Measurements from ENCODE around the gene MEI1.

The MEI1 gene

GRCh38 chr22:41787331-41787730, 88.0 kb downstream of the MEI1 start:
- no peak for DNase-seq (ENCODE audit: low read depth)

GRCh38 chr22:41793871-41794270, 94.6 kb downstream of the MEI1 start:
- no peak for DNase-seq (ENCODE audit: low read depth)

- no peak for DNase-seq (ENCODE audit: low read depth)
Measured at GRCh38 chr22:41798736-41799135, 99.4 kb downstream of the MEI1 start.

DNA sequence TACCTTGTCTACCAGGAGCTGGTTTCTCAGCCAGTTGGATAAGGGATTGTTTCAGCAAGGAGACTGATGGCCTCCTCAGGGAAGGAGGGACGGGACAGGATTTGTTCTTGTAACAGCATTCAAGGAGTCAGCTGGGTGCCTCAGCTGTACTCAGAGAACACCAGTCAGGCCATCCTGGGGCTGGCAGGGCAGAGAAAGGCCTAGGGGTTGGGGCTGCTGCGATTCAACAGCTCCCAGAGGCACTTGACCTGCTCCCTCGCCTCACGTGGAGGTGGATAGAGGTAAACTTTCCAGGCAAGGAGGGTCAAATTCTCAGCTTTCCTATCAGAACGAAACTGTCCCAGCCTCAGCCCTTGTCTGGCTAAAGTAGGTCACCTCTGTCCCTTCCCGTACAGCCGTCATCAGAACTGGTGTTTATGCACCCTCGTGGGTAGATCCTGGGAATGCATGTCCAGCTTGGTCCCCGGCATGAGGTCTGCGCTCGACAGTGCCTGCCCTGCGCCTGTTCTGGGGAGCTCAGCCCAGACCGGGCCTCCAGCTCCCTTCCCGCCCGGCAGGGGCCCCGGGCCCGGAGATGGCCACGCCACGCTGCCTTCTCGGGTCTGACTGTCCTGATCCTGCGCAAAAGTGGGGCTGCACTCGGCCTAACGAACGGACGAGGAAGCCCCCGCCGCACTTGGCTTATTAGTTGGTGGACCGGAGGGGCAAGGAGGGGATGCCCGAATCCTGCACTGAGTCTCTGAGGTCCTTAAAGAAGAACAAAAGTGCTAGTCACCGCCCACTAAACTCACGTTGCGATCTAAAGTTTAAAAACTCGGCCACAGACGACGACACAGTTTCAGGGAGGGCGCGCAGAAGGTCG, 100.4 kb downstream of the MEI1 start:
- DNase-seq (ENCODE audit: low read depth): no peak

DNA sequence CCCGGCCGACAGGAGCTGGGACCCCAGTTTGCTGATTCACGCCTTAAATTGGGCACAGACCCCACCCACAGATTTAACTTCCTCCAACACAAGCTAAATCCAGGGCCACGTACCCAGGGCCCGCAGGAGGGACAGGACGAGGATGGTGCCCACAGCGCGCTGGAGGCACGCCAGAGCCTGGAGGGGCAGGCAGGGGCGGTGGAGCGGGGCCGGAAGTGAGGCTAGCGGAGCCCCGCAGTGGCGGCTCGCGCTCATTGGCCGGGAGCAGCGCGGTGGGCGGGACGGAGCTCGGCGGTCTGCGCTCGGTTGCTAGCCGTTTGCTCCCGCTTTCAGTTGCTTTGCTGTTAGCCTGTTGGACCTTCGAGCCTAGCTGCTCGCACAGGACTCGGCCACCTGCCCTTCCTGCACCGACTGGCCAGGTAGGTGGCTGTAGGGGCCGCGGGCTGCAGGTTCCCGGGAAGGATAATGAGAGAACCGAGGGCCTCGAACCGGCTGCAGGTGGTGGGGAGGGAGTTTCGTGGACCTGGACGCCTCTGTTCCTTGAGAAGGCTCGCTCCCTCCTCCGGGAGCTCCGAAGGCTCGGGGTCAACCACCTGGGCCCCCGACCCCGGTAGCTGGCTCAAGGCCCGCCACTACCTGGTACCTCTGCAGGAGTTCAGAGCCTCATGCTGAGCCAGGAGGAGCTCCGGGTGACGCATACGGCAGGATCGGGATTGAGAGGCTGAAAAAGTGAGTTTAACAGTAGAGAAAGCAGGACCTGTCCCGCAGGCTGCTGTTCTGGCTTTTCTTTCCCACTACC, 101.2 kb downstream of the MEI1 start, which contains the start of gene CCDC134:
TSS of gene CCDC134 (plus strand) at position 332 of the 799 bp plus-strand sequence. CDS start 8,212 bp downstream, outside the sequence.
- DNase-seq (ENCODE audit: low read depth): peak; percentile 56

DNA sequence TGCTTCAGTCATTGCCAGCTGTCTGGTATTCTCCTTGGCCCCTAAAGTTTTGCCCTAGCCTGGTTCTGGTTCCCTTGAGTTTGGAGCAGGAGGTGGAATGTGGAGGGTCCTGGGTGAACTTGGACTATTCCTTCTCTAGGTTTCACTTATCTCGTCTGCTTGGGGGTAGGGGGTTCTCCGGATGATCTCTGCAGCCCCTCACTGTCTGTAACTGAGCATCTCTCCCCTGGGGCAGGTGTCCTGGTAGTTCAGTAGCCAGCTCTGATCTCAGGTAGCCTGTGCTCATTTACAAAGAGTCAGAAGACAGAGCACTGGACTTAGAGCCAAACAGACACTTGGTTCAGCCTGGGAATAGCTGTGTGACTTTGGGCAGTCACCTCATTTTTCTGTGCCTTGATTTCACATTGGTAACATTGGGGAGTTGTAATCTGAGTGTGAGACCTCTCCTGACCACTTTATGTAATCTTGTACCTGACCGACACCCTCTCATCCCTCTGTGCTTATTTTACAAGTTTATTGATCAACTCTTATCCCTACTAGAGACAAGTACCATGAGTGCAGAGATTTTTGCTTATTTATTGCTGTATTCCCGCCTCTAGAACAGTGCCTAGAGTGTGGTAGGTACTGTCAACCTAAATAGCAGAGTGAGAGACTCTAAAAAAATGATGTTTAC, 102.0 kb downstream of the MEI1 start:
- DNase-seq (ENCODE audit: low read depth): no peak

GRCh38 chr22:41801886-41802285, 102.6 kb downstream of the MEI1 start:
- no peak for DNase-seq (ENCODE audit: low read depth)

- DNase-seq (ENCODE audit: low read depth): no peak
Measured at GRCh38 chr22:41805639-41806038, 106.3 kb downstream of the MEI1 start.

GRCh38 chr22:41808400-41808799, 109.1 kb downstream of the MEI1 start:
- no peak for DNase-seq (ENCODE audit: low read depth)

DNA sequence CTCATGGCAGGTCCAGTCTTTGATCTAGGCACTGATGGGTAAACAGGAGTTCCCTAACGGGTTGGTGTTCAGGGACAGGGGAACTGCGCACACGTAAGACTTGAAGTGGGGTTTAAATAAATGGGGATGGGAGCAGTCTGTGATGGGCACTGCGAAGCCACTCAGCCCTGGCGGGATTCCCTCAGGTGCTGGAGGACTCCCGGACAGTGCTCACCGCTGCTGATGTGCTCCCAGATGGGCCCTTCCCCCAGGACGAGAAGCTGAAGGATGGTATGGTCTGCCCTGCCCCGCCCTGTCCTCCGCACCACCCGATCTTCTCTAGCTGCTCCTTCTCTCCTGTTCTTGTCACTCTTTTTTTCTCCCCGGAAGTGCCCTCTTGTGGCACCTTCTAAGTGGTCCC, 110.7 kb downstream of the MEI1 start:
- no peak for DNase-seq (ENCODE audit: low read depth)

DNA sequence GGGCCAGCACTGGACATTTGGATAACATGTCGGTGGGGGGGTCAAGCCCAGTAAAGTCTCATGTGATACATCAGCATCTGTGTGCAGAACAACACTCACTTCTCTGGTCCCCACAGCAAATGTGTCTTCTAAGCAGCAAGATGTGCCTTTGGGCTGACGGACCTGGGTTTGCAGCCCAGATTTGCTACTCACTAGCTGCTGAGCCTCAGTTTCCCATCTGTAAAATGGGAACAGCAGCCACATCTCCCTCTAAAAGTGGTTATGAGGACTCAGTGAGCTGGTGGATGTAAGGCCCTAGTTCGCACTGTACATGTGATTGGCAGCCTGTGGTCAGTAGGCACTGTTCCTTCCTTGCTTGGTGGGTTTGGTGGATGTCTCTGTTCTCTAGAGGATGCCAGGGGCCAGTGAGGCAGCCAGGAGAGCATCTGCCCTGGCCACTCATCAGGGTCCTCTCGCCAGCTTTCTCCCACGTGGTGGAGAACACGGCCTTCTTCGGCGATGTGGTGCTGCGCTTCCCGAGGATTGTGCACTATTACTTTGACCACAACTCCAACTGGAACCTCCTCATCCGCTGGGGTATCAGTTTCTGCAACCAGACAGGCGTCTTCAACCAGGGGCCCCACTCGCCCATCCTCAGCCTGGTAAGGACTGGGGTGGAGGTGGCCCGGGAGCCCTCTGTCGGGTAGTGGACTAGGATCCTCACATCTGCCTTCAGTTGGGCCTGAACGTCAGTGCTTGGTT, 113.7 kb downstream of the MEI1 start:
- DNase-seq (ENCODE audit: low read depth): no peak

GRCh38 chr22:41813726-41814410, 114.6 kb downstream of the MEI1 start:
- no peak for DNase-seq (ENCODE audit: low read depth)

- no peak for DNase-seq (ENCODE audit: low read depth)
Measured at GRCh38 chr22:41815716-41816115, 116.4 kb downstream of the MEI1 start.

GRCh38 chr22:41816241-41816640, 116.9 kb downstream of the MEI1 start:
- DNase-seq (ENCODE audit: low read depth): no peak

GRCh38 chr22:41816871-41817270, 117.6 kb downstream of the MEI1 start:
- DNase-seq (ENCODE audit: low read depth): no peak

DNA sequence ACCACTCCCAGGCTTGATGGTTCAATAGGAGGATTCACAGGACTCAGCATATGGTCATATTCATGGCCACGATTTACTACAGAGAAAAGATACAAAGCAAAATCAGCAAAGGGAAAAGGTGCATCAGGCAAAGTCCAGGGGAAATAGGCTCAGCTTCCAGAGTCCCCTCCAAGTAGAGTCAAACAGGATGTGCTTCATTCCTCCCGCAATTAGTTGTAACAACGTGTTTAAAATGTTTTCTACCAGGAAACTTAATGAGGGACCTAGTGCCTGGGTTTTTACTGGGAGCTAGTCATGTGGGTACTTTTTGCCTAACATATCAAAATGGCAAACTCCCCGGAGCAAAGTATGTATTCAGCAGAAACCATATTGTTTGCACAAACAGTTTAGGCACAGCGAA, 118.7 kb downstream of the MEI1 start:
- DNase-seq (ENCODE audit: low read depth): no peak

DNA sequence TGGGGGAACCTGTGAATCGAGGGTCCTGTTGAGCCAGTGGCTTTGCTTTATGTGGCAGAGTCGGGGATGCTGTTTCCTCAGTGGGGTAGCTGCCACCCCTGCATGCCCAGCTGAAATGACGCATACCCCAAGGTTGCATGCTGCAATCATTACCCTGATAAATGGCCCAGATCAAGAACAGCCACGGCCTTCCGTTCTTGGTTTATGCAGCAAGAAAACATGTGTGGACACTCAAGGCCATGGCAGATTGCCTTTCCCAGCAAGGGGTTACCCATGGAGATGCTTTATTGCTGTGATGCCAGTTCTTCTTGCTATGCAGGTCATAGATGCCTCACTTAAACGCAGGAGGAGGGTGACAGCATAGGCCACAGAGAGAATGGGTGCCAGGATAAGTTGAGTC, 119.3 kb downstream of the MEI1 start:
- DNase-seq (ENCODE audit: low read depth): no peak

DNA sequence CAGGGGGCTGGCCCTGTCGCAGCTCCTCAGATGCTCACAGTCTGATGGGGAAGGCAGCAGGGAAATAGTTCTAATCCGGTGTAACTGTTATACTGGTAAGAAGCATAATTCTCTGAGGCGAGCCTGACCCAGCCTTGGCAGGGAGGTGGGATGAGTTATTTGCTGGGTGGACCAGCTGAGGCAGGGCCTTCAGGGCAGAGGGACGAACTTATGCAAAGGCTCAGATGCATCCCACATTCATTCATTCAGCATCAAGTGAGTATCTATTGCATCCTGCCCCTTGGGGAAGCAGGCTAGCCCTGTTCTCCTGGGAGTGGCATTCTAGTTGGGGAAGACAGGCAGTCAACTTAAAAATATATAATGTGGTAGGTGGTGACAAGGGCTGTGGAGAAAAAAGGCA, 120.0 kb downstream of the MEI1 start:
- no peak for DNase-seq (ENCODE audit: low read depth)

GRCh38 chr22:41820447-41820846, 121.1 kb downstream of the MEI1 start:
- DNase-seq (ENCODE audit: low read depth): no peak

DNA sequence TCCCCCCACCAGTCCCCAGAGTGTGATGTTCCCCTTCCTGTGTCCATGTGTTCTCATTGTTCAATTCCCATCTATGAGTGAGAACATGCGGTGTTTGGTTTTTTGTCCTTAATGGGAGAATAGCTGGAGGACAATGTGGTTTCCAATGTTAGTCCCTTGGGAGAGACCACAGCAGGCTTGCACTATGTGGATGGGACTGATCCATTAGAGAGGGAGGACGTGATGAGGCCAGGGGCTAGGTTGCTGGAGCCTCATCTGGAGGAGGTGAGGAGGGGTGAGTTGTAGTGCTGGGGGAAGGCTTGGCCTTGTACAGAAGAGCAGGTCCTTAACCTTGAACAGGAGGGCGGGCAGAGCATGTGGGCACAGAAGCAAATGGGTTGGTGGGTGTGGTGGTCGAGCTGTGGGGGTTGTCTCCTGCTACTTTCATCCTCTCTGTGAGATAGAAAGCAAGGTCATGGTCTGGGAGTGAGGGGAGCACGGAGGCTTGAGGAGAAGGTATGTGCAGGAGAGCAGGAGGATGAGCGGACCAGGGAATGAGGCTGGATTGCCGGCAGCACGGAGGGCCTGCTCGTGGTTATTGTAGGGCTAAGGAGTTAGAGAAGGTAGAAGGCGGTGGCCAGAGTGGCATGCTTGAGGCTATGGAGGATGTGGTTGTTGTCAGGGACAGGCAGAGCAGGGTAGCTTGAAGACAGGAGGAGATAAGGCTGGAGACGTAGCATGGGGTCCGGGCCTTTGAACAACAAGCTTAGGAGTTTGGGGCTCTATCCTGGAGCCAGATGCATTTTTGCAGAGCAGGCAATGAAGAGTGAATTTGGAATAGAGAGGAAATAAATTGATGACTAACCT, 122.4 kb downstream of the MEI1 start:
- no peak for DNase-seq (ENCODE audit: low read depth)
